ENCODE measurements around the gene BARHL1. TPM values are rescaled to one million over a fixed set of nuclear protein-coding genes. Genes with fewer than 3 reads are reported as not detected.

The BARHL1 gene
- total RNA-seq, 1 experiment from 2014 or later: not detected

DNA sequence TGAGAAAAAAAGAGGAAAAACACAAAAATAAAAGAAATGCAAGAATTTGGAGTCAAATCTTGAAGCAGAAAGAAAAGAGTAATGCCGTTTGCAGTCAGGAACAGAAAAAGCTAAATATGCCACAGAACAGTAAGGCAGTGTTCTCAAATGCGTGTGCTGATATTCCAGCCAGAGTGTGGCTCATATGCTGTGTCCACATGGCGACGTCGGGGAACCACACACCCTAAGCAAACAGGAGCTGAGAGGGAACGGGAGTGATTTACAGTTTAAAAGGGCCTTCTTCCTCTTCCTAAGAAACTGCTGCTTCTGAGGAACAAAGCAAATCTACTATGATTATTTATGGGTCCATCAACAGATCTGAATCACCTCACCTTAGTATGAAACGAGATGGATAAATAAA lies 44.7 kb downstream of the BARHL1 start:
- H3K4me3 ChIP-seq (replicated peaks in 1 of 2; ENCODE audit: low read depth in 1 of 2, low read length in 2 of 2): no peak overlapping the region
- intact Hi-C loops (cut with micrococcal nuclease): no loop called here
- no peaks in the 10 kb centered on the region for H3K27me3 ChIP-seq (ENCODE audit: insufficient read depth, low read length)
- POLR2A ChIA-PET: no interaction called here
- no peaks in the 10 kb centered on the region for H4K20me1 ChIP-seq (ENCODE audit: insufficient read depth)
- CTCF ChIA-PET: no interaction called here
- no peak overlapping the region for H3K4me2 ChIP-seq (ENCODE audit: low read length)
- no peak for ATAC-seq
- no peak overlapping the region for H2AFZ ChIP-seq (ENCODE audit: low read depth, low read length, poor library complexity, severe bottlenecking)
- no peaks in the 10 kb centered on the region for H3K79me2 ChIP-seq (ENCODE audit: insufficient read depth, low read length)
- H3K4me1 ChIP-seq (ENCODE audit: control insufficient read depth in 1 of 2, insufficient read depth in 2 of 2, low read length in 2 of 2): no peaks in the 10 kb centered on the region
- TF ChIP-seq, protein P1, sequence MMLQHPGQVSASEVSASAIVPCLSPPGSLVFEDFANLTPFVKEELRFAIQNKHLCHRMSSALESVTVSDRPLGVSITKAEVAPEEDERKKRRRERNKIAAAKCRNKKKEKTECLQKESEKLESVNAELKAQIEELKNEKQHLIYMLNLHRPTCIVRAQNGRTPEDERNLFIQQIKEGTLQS (IDR thresholded peaks at IDR 0.05): no peak
- no peaks in the 10 kb centered on the region for H3K9me3 ChIP-seq (ENCODE audit: control insufficient read depth in 1 of 2, insufficient read depth in 1 of 2, low read depth in 1 of 2, low read length in 2 of 2)
- peaks cover 20 to 60% of the 10 kb centered on the region in 2 experiments for H3K36me3 ChIP-seq (ENCODE audit: control insufficient read depth in 1 of 2, insufficient read depth in 2 of 2, low read length in 2 of 2)
- DNase-seq (ENCODE audit: low read depth, low spot score): no peak
- BruUV-seq (replicated peaks): no TSS peak
- H3K9me2 ChIP-seq (ENCODE audit: insufficient read depth): no peaks in the 10 kb centered on the region
- H3K9ac ChIP-seq (ENCODE audit: low read length): no peak overlapping the region
- no peak overlapping the region for H3K27ac ChIP-seq (ENCODE audit: low read depth, low read length)
- RAD21 ChIA-PET (ENCODE audit: low non-redundant PET in 1 of 2, low total read pairs in 2 of 2, uncharacterized antibody in 2 of 2, unreplicated experiment in 2 of 2): no interaction called here

DNA sequence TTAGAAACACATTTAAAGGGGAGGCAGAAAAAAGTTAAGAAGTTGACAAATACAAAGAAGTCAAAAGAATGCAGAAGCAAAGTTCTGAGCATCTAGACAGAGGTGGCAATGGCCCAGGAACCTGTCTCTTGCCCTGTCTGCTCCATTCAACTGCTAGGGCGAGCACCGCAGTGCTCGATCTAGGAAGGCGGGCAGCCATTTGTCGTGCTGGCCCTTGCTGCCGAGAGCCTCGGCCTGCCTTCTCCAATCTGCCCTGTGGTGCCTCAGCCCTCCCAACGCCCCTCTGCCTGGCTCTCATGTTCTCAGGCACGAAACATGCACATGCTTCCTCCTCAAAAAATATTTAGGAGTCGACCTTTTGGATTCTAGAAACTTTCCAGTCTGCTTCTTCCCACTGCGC lies 45.2 kb downstream of the BARHL1 start:
- ATAC-seq (no peak), DNase-seq (ENCODE audit: low read depth, low spot score) (no peak)
- Histone ChIP-seq H3K27me3 (ENCODE audit: insufficient read depth, low read length) (no peaks in the 10 kb centered on the region), H3K9me3 (ENCODE audit: control insufficient read depth in 1 of 2, insufficient read depth in 1 of 2, low read depth in 1 of 2, low read length in 2 of 2) (no peaks in the 10 kb centered on the region), H3K79me2 (ENCODE audit: insufficient read depth, low read length) (no peaks in the 10 kb centered on the region), H2AFZ (ENCODE audit: low read depth, low read length, poor library complexity, severe bottlenecking) (no peak overlapping the region), H4K20me1 (ENCODE audit: insufficient read depth) (no peaks in the 10 kb centered on the region), H3K4me2 (ENCODE audit: low read length) (no peak overlapping the region), H3K27ac (ENCODE audit: low read depth, low read length) (no peak overlapping the region), H3K9me2 (ENCODE audit: insufficient read depth) (no peaks in the 10 kb centered on the region), H3K9ac (ENCODE audit: low read length) (no peak overlapping the region), H3K4me1 (ENCODE audit: control insufficient read depth in 1 of 2, insufficient read depth in 2 of 2, low read length in 2 of 2) (no peaks in the 10 kb centered on the region), H3K4me3 (replicated peaks in 1 of 2; ENCODE audit: low read depth in 1 of 2, low read length in 2 of 2) (no peak overlapping the region), H3K36me3 (ENCODE audit: control insufficient read depth in 1 of 2, insufficient read depth in 2 of 2, low read length in 2 of 2) (peaks cover 20 to 55% of the 10 kb centered on the region in 2 experiments)
- intact Hi-C loops (cut with micrococcal nuclease): no loop called here
- ChIA-PET CTCF (no interaction called here), RAD21 (ENCODE audit: low non-redundant PET in 1 of 2, low total read pairs in 2 of 2, uncharacterized antibody in 2 of 2, unreplicated experiment in 2 of 2) (no interaction called here), POLR2A (no interaction called here)
- BruUV-seq (replicated peaks): no TSS peak
- TF ChIP-seq, protein P2, sequence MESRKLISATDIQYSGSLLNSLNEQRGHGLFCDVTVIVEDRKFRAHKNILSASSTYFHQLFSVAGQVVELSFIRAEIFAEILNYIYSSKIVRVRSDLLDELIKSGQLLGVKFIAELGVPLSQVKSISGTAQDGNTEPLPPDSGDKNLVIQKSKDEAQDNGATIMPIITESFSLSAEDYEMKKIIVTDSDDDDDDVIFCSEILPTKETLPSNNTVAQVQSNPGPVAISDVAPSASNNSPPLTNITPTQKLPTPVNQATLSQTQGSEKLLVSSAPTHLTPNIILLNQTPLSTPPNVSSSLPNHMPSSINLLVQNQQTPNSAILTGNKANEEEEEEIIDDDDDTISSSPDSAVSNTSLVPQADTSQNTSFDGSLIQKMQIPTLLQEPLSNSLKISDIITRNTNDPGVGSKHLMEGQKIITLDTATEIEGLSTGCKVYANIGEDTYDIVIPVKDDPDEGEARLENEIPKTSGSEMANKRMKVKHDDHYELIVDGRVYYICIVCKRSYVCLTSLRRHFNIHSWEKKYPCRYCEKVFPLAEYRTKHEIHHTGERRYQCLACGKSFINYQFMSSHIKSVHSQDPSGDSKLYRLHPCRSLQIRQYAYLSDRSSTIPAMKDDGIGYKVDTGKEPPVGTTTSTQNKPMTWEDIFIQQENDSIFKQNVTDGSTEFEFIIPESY (IDR thresholded peaks at IDR 0.05; ENCODE audit: extremely low read depth, insufficient replicate concordance, low read length): no peak
- no peak for TF ChIP-seq EZH2 (IDR thresholded peaks at IDR 0.05)
- no peak for TF ChIP-seq SIN3A (IDR thresholded peaks at IDR 0.05; ENCODE audit: low read depth)
- TF ChIP-seq EGR1 (IDR thresholded peaks at IDR 0.05; ENCODE audit: low read depth): no peak
- TF ChIP-seq POLR2A (IDR thresholded peaks at IDR 0.05; ENCODE audit: borderline replicate concordance, extremely low read depth, insufficient read depth, insufficient read length): no peak
- TF ChIP-seq TCF7L2 (IDR thresholded peaks at IDR 0.05; ENCODE audit: borderline replicate concordance, extremely low read depth, insufficient read depth, insufficient read length): no peak
- no peak for TF ChIP-seq YY1 (IDR thresholded peaks at IDR 0.05; ENCODE audit: extremely low read depth, insufficient replicate concordance, low read depth, low read length)
- TF ChIP-seq, protein P3, sequence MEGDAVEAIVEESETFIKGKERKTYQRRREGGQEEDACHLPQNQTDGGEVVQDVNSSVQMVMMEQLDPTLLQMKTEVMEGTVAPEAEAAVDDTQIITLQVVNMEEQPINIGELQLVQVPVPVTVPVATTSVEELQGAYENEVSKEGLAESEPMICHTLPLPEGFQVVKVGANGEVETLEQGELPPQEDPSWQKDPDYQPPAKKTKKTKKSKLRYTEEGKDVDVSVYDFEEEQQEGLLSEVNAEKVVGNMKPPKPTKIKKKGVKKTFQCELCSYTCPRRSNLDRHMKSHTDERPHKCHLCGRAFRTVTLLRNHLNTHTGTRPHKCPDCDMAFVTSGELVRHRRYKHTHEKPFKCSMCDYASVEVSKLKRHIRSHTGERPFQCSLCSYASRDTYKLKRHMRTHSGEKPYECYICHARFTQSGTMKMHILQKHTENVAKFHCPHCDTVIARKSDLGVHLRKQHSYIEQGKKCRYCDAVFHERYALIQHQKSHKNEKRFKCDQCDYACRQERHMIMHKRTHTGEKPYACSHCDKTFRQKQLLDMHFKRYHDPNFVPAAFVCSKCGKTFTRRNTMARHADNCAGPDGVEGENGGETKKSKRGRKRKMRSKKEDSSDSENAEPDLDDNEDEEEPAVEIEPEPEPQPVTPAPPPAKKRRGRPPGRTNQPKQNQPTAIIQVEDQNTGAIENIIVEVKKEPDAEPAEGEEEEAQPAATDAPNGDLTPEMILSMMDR (IDR thresholded peaks at IDR 0.05 in 2 of 3, conservative IDR thresholded peaks at IDR 0.05 in 1 of 3; ENCODE audit: borderline replicate concordance in 1 of 3, insufficient read depth in 1 of 3, low read depth in 2 of 3, low read length in 2 of 3): no peak
- TF ChIP-seq SRF (IDR thresholded peaks at IDR 0.05; ENCODE audit: low read depth): no peak
- no peak for TF ChIP-seq SP1 (IDR thresholded peaks at IDR 0.05; ENCODE audit: low read depth)
- no peak for TF ChIP-seq EZH2phosphoT487 (IDR thresholded peaks at IDR 0.05; ENCODE audit: borderline replicate concordance)
- TF ChIP-seq JUND (IDR thresholded peaks at IDR 0.05): no peak
- TF ChIP-seq ZFX (IDR thresholded peaks at IDR 0.05): no peak

Measured in HCT116 (cell line).